ENCODE measurements around the gene HTT. TPM values are rescaled to one million over a fixed set of nuclear protein-coding genes. Genes with fewer than 3 reads are reported as not detected.

Gene HTT
- total and polyA plus RNA-seq, 9 of the 15 experiments (the other 6 are each of a cell fraction or from before 2014, with no cell fraction given) = 0.66 to 31.6 (median 14.7) TPM

DNA sequence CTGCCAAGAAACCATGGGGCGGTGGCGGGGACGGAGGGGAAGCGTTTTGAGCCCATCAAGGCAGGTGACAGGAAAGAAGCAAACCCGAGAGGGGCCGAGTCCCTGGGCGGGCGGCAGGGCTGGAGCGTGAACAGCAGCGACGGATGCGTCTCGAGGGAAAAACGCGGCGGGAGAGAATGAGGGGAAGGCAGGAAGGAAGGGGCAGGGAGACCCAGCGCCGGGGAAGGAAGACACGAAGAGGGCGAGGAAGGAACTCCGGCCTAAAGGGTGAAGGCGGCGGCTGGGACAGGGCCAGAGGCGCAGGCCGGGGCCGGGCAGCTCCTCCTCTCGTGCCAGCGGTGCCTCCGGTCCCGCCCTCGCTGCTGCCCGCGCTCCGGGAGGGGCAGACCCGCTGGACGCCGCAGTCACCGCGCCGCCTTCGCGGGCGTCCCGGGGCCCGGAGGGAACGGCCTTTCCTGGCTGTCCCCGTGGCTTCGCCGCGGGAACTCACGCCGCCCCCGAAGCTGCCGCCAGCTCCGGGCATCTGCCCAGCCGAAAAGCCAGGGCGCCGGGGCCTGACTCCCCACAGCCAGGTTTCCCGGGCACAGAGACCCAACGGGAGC is 217.6 kb downstream of the HTT start (continued):
- no peak for TF ChIP-seq CBX2 (IDR thresholded peaks at IDR 0.05; ENCODE audit: insufficient read depth, low read length, poor library complexity, severe bottlenecking)
- no peak for TF ChIP-seq SMARCE1 (IDR thresholded peaks at IDR 0.05)
- TF ChIP-seq PURB (CRISPR knock-in tag; IDR thresholded peaks at IDR 0.05; ENCODE audit: low read depth) = no peak
- TF ChIP-seq SREBF2 (CRISPR knock-in tag; IDR thresholded peaks at IDR 0.05) = no peak
- no peak for TF ChIP-seq KDM1A (IDR thresholded peaks at IDR 0.05)
- TF ChIP-seq ZNF764 (CRISPR knock-in tag; IDR thresholded peaks at IDR 0.05; ENCODE audit: low read depth) = no peak
- no peak for TF ChIP-seq MTA1 (IDR thresholded peaks at IDR 0.05; ENCODE audit: borderline replicate concordance)
- TF ChIP-seq E2F3 (CRISPR knock-in tag; IDR thresholded peaks at IDR 0.05) = 0 out of 2 replicates have a peak, but pooled peaks have one; percentile 53
- no peak for TF ChIP-seq ZZZ3 (IDR thresholded peaks at IDR 0.05)
- no peak for TF ChIP-seq BDP1 (IDR thresholded peaks at IDR 0.05; ENCODE audit: insufficient read depth, insufficient read length)
- TF ChIP-seq ZNF75A (CRISPR knock-in tag; IDR thresholded peaks at IDR 0.05) = no peak
- TF ChIP-seq GATA2 (CRISPR knock-in tag; IDR thresholded peaks at IDR 0.05) = no peak
- TF ChIP-seq, protein P1, sequence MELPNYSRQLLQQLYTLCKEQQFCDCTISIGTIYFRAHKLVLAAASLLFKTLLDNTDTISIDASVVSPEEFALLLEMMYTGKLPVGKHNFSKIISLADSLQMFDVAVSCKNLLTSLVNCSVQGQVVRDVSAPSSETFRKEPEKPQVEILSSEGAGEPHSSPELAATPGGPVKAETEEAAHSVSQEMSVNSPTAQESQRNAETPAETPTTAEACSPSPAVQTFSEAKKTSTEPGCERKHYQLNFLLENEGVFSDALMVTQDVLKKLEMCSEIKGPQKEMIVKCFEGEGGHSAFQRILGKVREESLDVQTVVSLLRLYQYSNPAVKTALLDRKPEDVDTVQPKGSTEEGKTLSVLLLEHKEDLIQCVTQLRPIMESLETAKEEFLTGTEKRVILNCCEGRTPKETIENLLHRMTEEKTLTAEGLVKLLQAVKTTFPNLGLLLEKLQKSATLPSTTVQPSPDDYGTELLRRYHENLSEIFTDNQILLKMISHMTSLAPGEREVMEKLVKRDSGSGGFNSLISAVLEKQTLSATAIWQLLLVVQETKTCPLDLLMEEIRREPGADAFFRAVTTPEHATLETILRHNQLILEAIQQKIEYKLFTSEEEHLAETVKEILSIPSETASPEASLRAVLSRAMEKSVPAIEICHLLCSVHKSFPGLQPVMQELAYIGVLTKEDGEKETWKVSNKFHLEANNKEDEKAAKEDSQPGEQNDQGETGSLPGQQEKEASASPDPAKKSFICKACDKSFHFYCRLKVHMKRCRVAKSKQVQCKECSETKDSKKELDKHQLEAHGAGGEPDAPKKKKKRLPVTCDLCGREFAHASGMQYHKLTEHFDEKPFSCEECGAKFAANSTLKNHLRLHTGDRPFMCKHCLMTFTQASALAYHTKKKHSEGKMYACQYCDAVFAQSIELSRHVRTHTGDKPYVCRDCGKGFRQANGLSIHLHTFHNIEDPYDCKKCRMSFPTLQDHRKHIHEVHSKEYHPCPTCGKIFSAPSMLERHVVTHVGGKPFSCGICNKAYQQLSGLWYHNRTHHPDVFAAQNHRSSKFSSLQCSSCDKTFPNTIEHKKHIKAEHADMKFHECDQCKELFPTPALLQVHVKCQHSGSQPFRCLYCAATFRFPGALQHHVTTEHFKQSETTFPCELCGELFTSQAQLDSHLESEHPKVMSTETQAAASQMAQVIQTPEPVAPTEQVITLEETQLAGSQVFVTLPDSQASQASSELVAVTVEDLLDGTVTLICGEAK (IDR thresholded peaks at IDR 0.05) = no peak
- TF ChIP-seq, protein P1 (CRISPR knock-in tag; IDR thresholded peaks at IDR 0.05) = no peak
- TF ChIP-seq LEF1 (IDR thresholded peaks at IDR 0.05) = no peak
- peak; percentile 50 for TF ChIP-seq NFIC (IDR thresholded peaks at IDR 0.05)
- no peak for TF ChIP-seq ZNF644 (tag; IDR thresholded peaks at IDR 0.05; ENCODE audit: low read depth)
- 0 out of 2 replicates have a peak, but pooled peaks have one; percentile 33 for TF ChIP-seq SRSF1 (IDR thresholded peaks at IDR 0.05; ENCODE audit: low read depth, low read length)
- TF ChIP-seq, protein P2, sequence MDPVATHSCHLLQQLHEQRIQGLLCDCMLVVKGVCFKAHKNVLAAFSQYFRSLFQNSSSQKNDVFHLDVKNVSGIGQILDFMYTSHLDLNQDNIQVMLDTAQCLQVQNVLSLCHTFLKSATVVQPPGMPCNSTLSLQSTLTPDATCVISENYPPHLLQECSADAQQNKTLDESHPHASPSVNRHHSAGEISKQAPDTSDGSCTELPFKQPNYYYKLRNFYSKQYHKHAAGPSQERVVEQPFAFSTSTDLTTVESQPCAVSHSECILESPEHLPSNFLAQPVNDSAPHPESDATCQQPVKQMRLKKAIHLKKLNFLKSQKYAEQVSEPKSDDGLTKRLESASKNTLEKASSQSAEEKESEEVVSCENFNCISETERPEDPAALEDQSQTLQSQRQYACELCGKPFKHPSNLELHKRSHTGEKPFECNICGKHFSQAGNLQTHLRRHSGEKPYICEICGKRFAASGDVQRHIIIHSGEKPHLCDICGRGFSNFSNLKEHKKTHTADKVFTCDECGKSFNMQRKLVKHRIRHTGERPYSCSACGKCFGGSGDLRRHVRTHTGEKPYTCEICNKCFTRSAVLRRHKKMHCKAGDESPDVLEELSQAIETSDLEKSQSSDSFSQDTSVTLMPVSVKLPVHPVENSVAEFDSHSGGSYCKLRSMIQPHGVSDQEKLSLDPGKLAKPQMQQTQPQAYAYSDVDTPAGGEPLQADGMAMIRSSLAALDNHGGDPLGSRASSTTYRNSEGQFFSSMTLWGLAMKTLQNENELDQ (CRISPR knock-in tag; IDR thresholded peaks at IDR 0.05; ENCODE audit: borderline replicate concordance) = no peak
- no peak for TF ChIP-seq TFAM (CRISPR knock-in tag; conservative IDR thresholded peaks at IDR 0.05)
